GM12865 (cell line): ENCODE measurements around the gene ATP13A2.

Experiments used
- DNase-seq: peaks from one replicate; pipeline ENCODE4 v3.0.0; 2010; ENCODE audit warnings: low read depth
- H3K4me3 ChIP-seq: 2 replicates; pipeline ENCODE4 v1.5.1; 2011; ENCODE audit warnings: mild to moderate bottlenecking, low read depth, low read length, control low read depth
- TF ChIP-seq, protein P1 (sequence below): IDR thresholded peaks from 2 replicates; pipeline ENCODE4 v1.5.1; 2011; ENCODE audit warnings: low read length, control low read depth, low read depth, inconsistent platforms; ENCODE audit not compliant: insufficient read depth; ENCODE audit errors: missing control alignments

Gene ATP13A2

GRCh38 chr1:17014671-17015567, 3.2 kb upstream of the ATP13A2 start:
- DNase-seq: no peak
- no peak overlapping the region for H3K4me3 ChIP-seq
- TF ChIP-seq, protein P1, sequence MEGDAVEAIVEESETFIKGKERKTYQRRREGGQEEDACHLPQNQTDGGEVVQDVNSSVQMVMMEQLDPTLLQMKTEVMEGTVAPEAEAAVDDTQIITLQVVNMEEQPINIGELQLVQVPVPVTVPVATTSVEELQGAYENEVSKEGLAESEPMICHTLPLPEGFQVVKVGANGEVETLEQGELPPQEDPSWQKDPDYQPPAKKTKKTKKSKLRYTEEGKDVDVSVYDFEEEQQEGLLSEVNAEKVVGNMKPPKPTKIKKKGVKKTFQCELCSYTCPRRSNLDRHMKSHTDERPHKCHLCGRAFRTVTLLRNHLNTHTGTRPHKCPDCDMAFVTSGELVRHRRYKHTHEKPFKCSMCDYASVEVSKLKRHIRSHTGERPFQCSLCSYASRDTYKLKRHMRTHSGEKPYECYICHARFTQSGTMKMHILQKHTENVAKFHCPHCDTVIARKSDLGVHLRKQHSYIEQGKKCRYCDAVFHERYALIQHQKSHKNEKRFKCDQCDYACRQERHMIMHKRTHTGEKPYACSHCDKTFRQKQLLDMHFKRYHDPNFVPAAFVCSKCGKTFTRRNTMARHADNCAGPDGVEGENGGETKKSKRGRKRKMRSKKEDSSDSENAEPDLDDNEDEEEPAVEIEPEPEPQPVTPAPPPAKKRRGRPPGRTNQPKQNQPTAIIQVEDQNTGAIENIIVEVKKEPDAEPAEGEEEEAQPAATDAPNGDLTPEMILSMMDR: no peak

DNA sequence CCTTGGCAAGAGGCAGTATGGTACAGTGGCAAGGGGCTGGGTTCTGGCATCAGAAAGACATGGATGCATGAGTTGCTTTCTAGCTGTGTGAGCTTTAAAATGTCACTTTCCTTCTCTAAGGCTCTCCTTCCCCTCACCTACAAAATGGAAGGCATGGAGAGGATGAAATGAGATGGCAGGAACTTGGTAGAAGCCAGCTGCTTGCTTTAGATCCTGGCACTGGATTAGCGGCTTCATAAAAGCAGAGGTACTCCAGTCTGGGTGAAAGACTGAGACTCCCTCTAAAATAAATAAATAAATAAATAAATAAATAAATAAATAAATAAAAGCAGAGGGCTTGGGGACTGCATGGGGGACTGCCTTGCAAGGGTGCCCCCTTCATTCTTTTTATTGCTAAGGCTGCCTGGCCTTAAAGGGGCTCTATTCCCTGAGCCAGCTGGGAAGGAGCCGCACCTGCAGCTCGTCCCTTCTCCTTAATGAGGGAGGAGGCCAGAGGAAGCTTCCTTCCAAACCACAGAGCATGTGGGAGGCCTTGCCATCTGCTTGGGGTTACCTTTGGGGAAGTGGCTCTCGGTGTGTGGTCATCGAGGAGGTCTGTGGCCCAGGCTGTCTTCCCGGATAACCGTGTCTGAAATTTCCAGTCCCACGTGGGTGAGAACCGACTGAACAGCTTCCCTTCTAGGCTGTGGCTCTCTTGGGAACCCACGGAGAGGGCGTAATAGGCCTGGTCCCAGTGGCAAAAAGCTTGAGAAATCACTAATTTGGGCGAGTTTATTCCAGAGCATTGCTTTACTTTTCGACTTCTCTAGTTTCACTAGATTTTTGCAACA, 2.0 kb upstream of the ATP13A2 start:
- DNase-seq: peak; percentile 35
- no peak overlapping the region for H3K4me3 ChIP-seq
- TF ChIP-seq, protein P1: no peak

- no peak for DNase-seq
- TF ChIP-seq, protein P1: no peak
- H3K4me3 ChIP-seq: no peak overlapping the region
These were observed 1.2 kb upstream of the ATP13A2 start for GRCh38 chr1:17012775-17013490.

DNA sequence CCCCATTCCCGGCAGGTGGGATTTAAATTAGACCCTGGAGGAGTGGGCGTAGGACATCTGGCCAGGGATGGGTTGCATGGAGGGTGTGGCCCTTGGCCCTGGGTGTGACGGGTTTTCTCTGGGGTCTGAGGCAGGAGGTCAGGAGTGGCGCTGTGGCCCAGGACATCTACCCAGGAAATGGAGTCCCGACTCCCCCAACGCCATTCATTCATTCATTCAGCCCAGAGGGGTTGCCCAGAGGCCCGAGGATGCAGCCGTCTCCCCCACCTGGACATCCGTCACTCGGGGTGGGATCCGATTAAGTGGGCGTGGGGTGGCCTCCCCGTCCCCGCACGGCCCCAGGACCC, 663 bp downstream of the ATP13A2 start:
- peak; percentile 9 for DNase-seq
- peak overlapping the region; percentile 61 for H3K4me3 ChIP-seq
- TF ChIP-seq, protein P1: no peak

DNA sequence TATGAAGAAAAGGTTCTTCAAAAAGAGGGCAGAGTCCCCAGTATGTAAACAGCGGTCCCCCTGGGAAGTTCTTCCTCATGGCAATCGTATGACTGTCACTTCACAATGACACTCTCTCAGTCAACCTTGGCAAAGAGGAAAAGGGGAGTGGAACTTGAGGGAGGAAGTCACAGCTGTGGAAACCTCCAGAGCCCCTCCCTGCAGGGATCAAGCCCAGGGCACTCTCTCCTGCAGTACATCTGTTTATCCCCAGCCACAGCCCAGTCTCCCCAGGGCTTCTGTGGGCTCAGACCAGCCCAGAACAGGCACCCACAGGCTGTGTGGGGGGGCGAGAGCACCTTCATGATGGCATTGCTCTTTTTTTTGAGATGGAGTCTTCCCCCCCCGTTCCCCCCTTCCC, 2.0 kb downstream of the ATP13A2 start:
- no peak overlapping the region for H3K4me3 ChIP-seq
- TF ChIP-seq, protein P1: no peak
- DNase-seq: peak; percentile 20

DNA sequence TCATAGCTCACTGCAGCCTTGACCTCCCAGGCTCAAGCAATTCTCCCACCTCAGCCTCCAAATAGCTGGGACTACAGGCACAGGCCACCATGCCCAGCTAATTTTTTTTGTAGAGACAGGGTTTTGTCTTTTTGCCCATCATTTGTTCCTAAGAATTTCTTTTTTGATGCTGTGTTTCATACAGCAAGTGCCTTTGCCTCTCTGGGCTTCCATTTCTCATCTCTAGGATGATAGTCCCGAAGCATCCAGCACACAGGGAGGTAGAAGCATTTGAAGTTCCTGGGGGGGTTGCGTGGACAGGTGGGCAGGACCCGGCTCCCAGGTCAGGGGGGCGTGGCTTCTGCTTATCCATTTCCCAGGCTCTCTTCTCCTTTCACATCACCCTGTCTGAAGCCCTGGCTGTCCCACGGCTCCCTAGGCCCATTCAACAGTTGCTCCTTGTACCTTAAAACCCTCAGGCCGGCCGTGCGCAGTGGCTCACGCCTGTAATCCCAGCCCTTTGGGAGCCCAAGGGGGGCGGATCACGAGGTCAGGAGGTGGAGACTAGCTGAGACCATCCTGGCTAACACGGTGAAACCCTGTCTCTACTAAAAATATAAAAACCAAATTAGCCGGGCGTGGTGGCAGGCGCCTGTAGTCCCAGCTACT, 3.4 kb downstream of the ATP13A2 start:
- TF ChIP-seq, protein P1: no peak
- DNase-seq: no peak
- H3K4me3 ChIP-seq: no peak overlapping the region
